Left forelimb (tissue), 1 donor: Measurements from ENCODE around the gene SLC6A19.
"Not testable (repeated sequence)": the region's sequence is repeated elsewhere in the genome, so short reads cannot be mapped to it uniquely, and the experiment has no call there.

Source experiments
- DNase-seq: peaks from one replicate; pipeline ENCODE4 v3.0.0-alpha.2; 2018; ENCODE audit warnings: low spot score

The SLC6A19 gene

DNA sequence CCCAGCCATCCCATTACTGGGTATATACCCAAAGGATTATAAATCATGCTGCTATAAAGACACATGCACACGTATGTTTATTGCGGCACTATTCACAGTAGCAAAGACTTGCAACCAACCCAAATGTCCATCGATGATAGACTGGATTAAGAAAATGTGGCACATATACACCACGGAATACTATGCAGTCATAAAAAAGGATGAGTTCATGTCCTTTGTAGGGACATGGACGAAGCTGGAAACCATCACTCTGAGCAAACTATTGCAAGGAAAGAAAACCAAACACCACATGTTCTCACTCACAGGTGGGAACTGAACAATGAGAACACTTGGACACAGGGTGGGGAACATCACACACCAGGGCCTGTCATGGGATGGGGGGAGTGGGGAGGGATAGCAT is 66.1 kb downstream of the SLC6A19 start:
- not testable (repeated sequence) for DNase-seq

DNA sequence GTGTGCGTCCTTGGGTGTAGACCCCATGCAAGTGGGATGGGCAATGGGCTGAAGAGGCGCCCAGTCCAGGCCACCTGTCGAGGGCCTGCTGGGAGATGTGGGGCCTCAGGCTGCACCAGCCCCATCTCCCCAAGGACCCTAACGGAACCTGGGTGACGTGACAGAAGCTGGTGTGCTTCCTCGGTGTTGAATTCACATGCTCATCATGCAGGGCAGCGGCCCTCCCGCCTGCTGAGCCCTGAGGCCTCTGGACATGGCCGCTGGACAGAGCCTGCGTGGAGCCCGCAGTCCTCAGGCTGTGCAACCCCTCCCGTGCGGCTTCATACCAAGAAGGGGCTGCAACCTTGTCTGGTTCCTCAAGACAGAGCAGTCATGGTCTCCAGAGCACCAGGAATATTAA is 66.7 kb downstream of the SLC6A19 start:
- no peak for DNase-seq

GRCh38 chr5:1268666-1269065 is 67.3 kb downstream of the SLC6A19 start:
- DNase-seq = no peak

GRCh38 chr5:1270426-1270825 is 69.0 kb downstream of the SLC6A19 start:
- no peak for DNase-seq

- DNase-seq = no peak
Observed at GRCh38 chr5:1270933-1271914, 69.8 kb downstream of the SLC6A19 start.

DNA sequence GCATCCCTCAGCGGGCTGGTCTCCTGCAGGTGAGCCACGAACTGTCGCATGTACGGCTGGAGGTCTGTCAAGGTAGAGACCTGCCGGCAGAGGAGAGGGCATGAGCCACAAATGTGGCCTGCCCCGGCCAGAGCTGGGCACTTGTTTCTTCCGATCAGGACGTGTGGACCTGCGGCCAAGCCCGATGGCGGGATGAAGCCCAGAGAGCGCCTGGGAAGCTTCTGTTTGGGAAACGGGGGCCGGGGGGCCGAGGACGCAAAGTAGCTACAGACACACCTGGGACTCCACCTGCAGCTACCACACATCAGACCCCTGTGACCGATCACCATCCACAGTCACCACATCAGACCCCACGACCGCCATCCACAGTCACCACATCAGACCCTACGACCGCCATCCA is 70.8 kb downstream of the SLC6A19 start:
- DNase-seq = no peak

DNA sequence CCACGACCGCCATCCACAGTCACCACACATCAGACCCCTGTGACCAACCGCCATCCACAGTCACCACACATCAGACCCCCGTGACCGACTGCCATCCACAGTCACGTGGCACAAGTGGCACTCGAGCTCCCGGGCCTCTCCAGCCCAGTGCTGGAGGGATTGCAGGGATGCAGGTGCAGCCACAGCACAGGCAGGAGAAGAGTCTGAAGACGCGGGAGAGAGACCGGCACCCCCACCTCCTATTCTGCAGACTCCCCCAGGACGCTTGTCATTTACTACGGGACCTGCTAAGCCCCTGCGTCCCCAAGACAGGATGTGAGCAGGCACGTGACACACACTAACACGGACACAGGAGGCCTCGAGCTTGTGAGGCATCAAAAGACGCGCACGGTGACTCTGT is 72.3 kb downstream of the SLC6A19 start:
- no peak for DNase-seq

DNA sequence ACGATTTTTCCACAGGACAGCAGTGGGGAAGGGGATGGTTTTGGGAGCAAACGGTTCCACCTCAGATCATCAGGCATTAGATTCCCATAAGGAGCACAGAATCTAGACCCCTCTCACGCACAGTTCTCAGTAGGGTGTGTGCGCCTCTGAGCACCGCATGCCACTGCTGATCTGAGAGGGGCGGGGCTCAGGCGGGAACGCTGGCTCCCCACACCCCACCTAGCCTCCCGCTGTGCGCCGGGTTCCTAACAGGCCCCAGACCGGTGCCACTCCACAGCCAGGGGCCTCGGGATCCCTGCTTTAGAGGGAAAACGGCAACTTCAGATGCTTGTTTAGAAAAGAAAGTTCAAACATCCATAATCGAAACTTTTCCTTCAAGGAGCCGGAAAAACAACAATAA is 73.1 kb downstream of the SLC6A19 start:
- DNase-seq = no peak
